ENCODE measurements around the gene MYMK.

- TF ChIP-seq CTCF (IDR thresholded peaks at IDR 0.05) = no peak
- TF ChIP-seq POLR2A (IDR thresholded peaks at IDR 0.05) = no peak
Observed at GRCh38 chr9:133478851-133479711, 45.7 kb downstream of the MYMK start, which contains the start of gene SLC2A6.
